H9 (cell line): Measurements from ENCODE around the gene AP2A2. TPM values are rescaled to one million over a fixed set of nuclear protein-coding genes. Genes with fewer than 3 reads are reported as not detected.

Source experiments
- DNase-seq: peaks from one replicate; pipeline ENCODE4 v3.0.0-alpha.2; 2017
- H2AFZ ChIP-seq: one replicate; pipeline ENCODE4 v1.6.1; 2013; ENCODE audit warnings: mild to moderate bottlenecking, low read length, control low read depth, moderate library complexity
- H2AK5ac ChIP-seq: 2 replicates; pipeline ENCODE4 v1.6.1; 2013; ENCODE audit warnings: low read length, control low read depth, mixed read lengths; ENCODE audit not compliant: insufficient read length
- H2BK120ac ChIP-seq: one replicate; pipeline ENCODE4 v1.6.1; 2013; ENCODE audit warnings: low read depth, mild to moderate bottlenecking, low read length, control low read depth, inconsistent platforms; ENCODE audit not compliant: poor library complexity, severe bottlenecking
- H2BK12ac ChIP-seq: 2 replicates; pipeline ENCODE4 v1.6.1; 2013; ENCODE audit warnings: low read length, control low read depth, mixed read lengths, low read depth; ENCODE audit not compliant: insufficient read length
- H2BK15ac ChIP-seq: 2 replicates; pipeline ENCODE4 v1.6.1; 2013; ENCODE audit warnings: low read depth, low read length, control low read depth
- H2BK20ac ChIP-seq: one replicate; pipeline ENCODE4 v1.6.1; 2013; ENCODE audit warnings: low read depth, mild to moderate bottlenecking, low read length, control low read depth, inconsistent platforms; ENCODE audit not compliant: poor library complexity, severe bottlenecking
- H2BK5ac ChIP-seq: 2 replicates; pipeline ENCODE4 v1.6.1; 2013; ENCODE audit warnings: low read length, control low read depth, mixed read lengths; ENCODE audit not compliant: insufficient read length
- H3K14ac ChIP-seq: 2 replicates; pipeline ENCODE4 v1.6.1; 2013; ENCODE audit warnings: low read length, control low read depth; ENCODE audit not compliant: insufficient read depth
- H3K18ac ChIP-seq: 2 replicates; pipeline ENCODE4 v1.6.1; 2013; ENCODE audit warnings: low read depth, mild to moderate bottlenecking, mixed read lengths, low read length, control low read depth; ENCODE audit not compliant: insufficient read length
- H3K23ac ChIP-seq: 2 replicates; pipeline ENCODE4 v1.6.1; 2013; ENCODE audit warnings: low read length, control low read depth, mixed read lengths, low read depth; ENCODE audit not compliant: insufficient read length
- H3K23me2 ChIP-seq: 2 replicates; pipeline ENCODE4 v1.6.1; 2013; ENCODE audit warnings: low read depth, mild to moderate bottlenecking, mixed read lengths, low read length, control low read depth; ENCODE audit not compliant: insufficient read length, poor library complexity, severe bottlenecking
- H3K27ac ChIP-seq: 2 replicates; pipeline ENCODE4 v1.5.1; 2013; ENCODE audit warnings: low read length, control low read depth, mixed read lengths, low read depth; ENCODE audit not compliant: insufficient read length
- H3K27me3 ChIP-seq: 2 replicates; pipeline ENCODE4 v1.6.1; 2013; ENCODE audit warnings: low read length, control low read depth, inconsistent platforms; ENCODE audit not compliant: insufficient read depth
- H3K4ac ChIP-seq: 2 replicates; pipeline ENCODE4 v1.6.1; 2013; ENCODE audit warnings: low read depth, mild to moderate bottlenecking, control low read depth, inconsistent platforms, low read length, moderate library complexity
- H3K4me1 ChIP-seq: 2 replicates; pipeline ENCODE4 v1.6.1; 2013; ENCODE audit warnings: low read length, control low read depth, inconsistent platforms; ENCODE audit not compliant: insufficient read depth
- H3K4me2 ChIP-seq: 2 replicates; pipeline ENCODE4 v1.6.1; 2013; ENCODE audit warnings: low read length, control low read depth, mixed read lengths; ENCODE audit not compliant: insufficient read length, insufficient read depth
- H3K56ac ChIP-seq: 2 replicates; pipeline ENCODE4 v1.6.1; 2013; ENCODE audit warnings: low read depth, mild to moderate bottlenecking, mixed read lengths, low read length, control low read depth; ENCODE audit not compliant: insufficient read length
- H3K79me1 ChIP-seq: 2 replicates; pipeline ENCODE4 v1.6.1; 2013; ENCODE audit warnings: low read depth, mild to moderate bottlenecking, moderate library complexity, low read length, control low read depth, inconsistent platforms; ENCODE audit not compliant: insufficient read depth, poor library complexity, severe bottlenecking
- H3K79me2 ChIP-seq: 2 replicates; pipeline ENCODE4 v1.6.1; 2013; ENCODE audit warnings: low read length, control low read depth, inconsistent platforms; ENCODE audit not compliant: insufficient read depth
- H3K9ac ChIP-seq: 2 replicates; pipeline ENCODE4 v1.6.1; 2013; ENCODE audit warnings: low read length, control low read depth, mixed read lengths; ENCODE audit not compliant: insufficient read length; ENCODE audit errors: extremely low read depth
- H3K9me3 ChIP-seq: one replicate; pipeline ENCODE4 v1.6.1; 2013; ENCODE audit warnings: low read depth, low read length, inconsistent platforms; ENCODE audit not compliant: control insufficient read depth
- H3T11ph ChIP-seq: one replicate; pipeline ENCODE4 v1.6.1; 2013; ENCODE audit warnings: mild to moderate bottlenecking, low read length, control low read depth, inconsistent platforms
- H4K20me1 ChIP-seq: one replicate; pipeline ENCODE4 v1.6.1; 2013; ENCODE audit not compliant: control insufficient read depth, insufficient read length, insufficient read depth
- H4K5ac ChIP-seq: 2 replicates; pipeline ENCODE4 v1.6.1; 2013; ENCODE audit warnings: low read depth, mild to moderate bottlenecking, mixed read lengths, low read length, control low read depth; ENCODE audit not compliant: insufficient read length
- H4K8ac ChIP-seq: replicated peaks from 2 replicates; pipeline ENCODE4 v1.6.1; 2013; ENCODE audit warnings: low read length, control low read depth, mixed read lengths, low read depth; ENCODE audit not compliant: insufficient read length
- H4K91ac ChIP-seq: 2 replicates; pipeline ENCODE4 v1.6.1; 2013; ENCODE audit warnings: low read depth, mild to moderate bottlenecking, moderate library complexity, mixed read lengths, low read length, control low read depth; ENCODE audit not compliant: insufficient read length
- H3K27ac Mint-ChIP-seq, 3 experiments: 2 replicates in 2 of 3; 3 replicates in 1 of 3; pipeline ENCODE4 v1.8.0; 2020 to 2021; ENCODE audit warnings: mixed read lengths in 3 of 3, mild to moderate bottlenecking in 1 of 3, moderate library complexity in 1 of 3
- H3K27me3 Mint-ChIP-seq: 2 replicates; pipeline ENCODE4 v1.8.0; 2021; ENCODE audit warnings: low read depth, mild to moderate bottlenecking, moderate library complexity, mixed read lengths
- H3K36me3 Mint-ChIP-seq, 3 experiments: 2 replicates in 2 of 3; 3 replicates in 1 of 3; pipeline ENCODE4 v1.8.0; 2020 to 2021; ENCODE audit warnings: low read depth in 3 of 3, mixed read lengths in 3 of 3; ENCODE audit not compliant: insufficient read depth in 1 of 3
- H3K4me1 Mint-ChIP-seq, 2 experiments: 2 replicates each; pipeline ENCODE4 v1.8.0; 2020; ENCODE audit warnings: mixed read lengths in 2 of 2
- H3K4me3 Mint-ChIP-seq, 2 experiments: 2 replicates in 1 of 2; 3 replicates in 1 of 2; pipeline ENCODE4 v1.8.0; 2020 to 2021; ENCODE audit warnings: mild to moderate bottlenecking in 2 of 2, mixed read lengths in 2 of 2, moderate library complexity in 1 of 2
- H3K9me3 Mint-ChIP-seq, 2 experiments: 2 replicates in 1 of 2; 3 replicates in 1 of 2; pipeline ENCODE4 v1.8.0; 2020; ENCODE audit warnings: mild to moderate bottlenecking in 2 of 2, mixed read lengths in 2 of 2, moderate library complexity in 1 of 2
- WGBS: extraction: QIAGEN DNeasy Blood & Tissue Kit; methylation state at CpG from one replicate; pipeline ENCODE4 v1.1.7; 2013; ENCODE audit warnings: missing lambda C conversion rate, low lambda C conversion rate, mixed read lengths; ENCODE audit not compliant: insufficient read length; ENCODE audit errors: extremely low coverage; 5-methylcytosine and 5-hydroxymethylcytosine counted together
- total RNA-seq: library from RNA; stranded (reverse); gene quantifications from 2 replicates; pipeline ENCODE4 v1.2.1, GENCODE V29; 2021
- TF ChIP-seq, protein P1 (sequence below): fragments of 200-600 bp; sonication (generic); conservative IDR thresholded peaks from 3 replicates; pipeline ENCODE4 v1.8.0; 2021; ENCODE audit warnings: antibody characterized with exemption, mild to moderate bottlenecking

The AP2A2 gene
- total RNA-seq, 1 experiment from 2014 or later, result 53.7 TPM

DNA sequence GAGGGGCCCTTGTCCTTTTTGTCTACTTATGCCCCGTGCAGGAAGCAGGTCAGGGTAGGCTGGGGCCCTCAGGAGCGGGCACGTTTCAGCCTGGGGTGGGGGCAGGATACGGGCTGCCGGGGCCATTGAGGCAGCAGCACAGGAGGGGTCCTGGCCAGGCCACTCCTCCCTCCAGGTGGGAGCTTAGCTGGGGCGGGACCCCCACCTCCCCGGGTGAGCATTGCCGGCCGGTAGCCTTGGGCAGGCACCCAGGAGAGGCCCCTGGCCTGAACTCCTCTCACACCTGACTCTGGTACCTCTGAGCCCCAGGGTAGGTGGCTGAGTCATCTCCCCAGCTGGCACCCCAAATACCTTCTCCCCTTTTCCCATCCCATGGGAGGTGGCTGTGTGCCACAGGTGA, 115.8 kb downstream of the AP2A2 start:
- H3K4ac ChIP-seq, result no peak overlapping the region
- H3K4me3 Mint-ChIP-seq, result no peak overlapping the region
- H3K9me3 Mint-ChIP-seq, result no peaks in the 10 kb centered on the region; a peak in 1 of 5 replicates
- no peak overlapping the region for H3K56ac ChIP-seq
- no peak overlapping the region for H4K91ac ChIP-seq
- no peak overlapping the region for H2AK5ac ChIP-seq
- H2BK12ac ChIP-seq, result no peak overlapping the region
- DNase-seq, result no peak
- TF ChIP-seq, protein P1, sequence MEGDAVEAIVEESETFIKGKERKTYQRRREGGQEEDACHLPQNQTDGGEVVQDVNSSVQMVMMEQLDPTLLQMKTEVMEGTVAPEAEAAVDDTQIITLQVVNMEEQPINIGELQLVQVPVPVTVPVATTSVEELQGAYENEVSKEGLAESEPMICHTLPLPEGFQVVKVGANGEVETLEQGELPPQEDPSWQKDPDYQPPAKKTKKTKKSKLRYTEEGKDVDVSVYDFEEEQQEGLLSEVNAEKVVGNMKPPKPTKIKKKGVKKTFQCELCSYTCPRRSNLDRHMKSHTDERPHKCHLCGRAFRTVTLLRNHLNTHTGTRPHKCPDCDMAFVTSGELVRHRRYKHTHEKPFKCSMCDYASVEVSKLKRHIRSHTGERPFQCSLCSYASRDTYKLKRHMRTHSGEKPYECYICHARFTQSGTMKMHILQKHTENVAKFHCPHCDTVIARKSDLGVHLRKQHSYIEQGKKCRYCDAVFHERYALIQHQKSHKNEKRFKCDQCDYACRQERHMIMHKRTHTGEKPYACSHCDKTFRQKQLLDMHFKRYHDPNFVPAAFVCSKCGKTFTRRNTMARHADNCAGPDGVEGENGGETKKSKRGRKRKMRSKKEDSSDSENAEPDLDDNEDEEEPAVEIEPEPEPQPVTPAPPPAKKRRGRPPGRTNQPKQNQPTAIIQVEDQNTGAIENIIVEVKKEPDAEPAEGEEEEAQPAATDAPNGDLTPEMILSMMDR, result no peak
- H3K27me3 Mint-ChIP-seq, result peaks cover 8% of the 10 kb centered on the region
- no peak overlapping the region for H3K18ac ChIP-seq
- H3K14ac ChIP-seq, result no peak overlapping the region
- no peak overlapping the region for H3T11ph ChIP-seq
- H3K4me2 ChIP-seq, result no peak overlapping the region
- no peak overlapping the region for H3K9ac ChIP-seq
- no peak overlapping the region for H4K5ac ChIP-seq
- H2BK5ac ChIP-seq, result no peak overlapping the region
- no peak overlapping the region for H2BK15ac ChIP-seq
- H3K4me1 Mint-ChIP-seq, result no peaks in the 10 kb centered on the region
- H2BK120ac ChIP-seq, result no peak overlapping the region
- no CpG with 5 or more reads among the region's 9 CpGs for WGBS
- no peak overlapping the region for H2BK20ac ChIP-seq
- H3K23ac ChIP-seq, result no peak overlapping the region
- no peak overlapping the region for H3K27ac Mint-ChIP-seq
- no peaks in the 10 kb centered on the region for H3K23me2 ChIP-seq
- no peaks in the 10 kb centered on the region for H3K27me3 ChIP-seq
- no peaks in the 10 kb centered on the region for H3K9me3 ChIP-seq
- no peak overlapping the region for H2AFZ ChIP-seq
- no peaks in the 10 kb centered on the region for H3K79me1 ChIP-seq
- H4K8ac ChIP-seq, result no peak overlapping the region
- H3K79me2 ChIP-seq, result no peaks in the 10 kb centered on the region
- no peaks in the 10 kb centered on the region; a peak in 1 of 7 replicates for H3K36me3 Mint-ChIP-seq
- H3K27ac ChIP-seq, result no peak overlapping the region
- H3K4me1 ChIP-seq, result no peaks in the 10 kb centered on the region
- no peaks in the 10 kb centered on the region for H4K20me1 ChIP-seq
